Measurements from ENCODE around the gene ATG14. TPM values are rescaled to one million over a fixed set of nuclear protein-coding genes. Genes with fewer than 3 reads are reported as not detected.

Gene ATG14
- total RNA-seq, 1 experiment from 2014 or later = 12.6 TPM

GRCh38 chr14:55328317-55328716, 83.3 kb downstream of the ATG14 start:
- H3K27me3 ChIP-seq (ENCODE audit: low read length) = no peaks in the 10 kb centered on the region
- no peaks in the 10 kb centered on the region for H3K9me3 ChIP-seq (ENCODE audit: low read length)
- H3K27ac ChIP-seq (ENCODE audit: low read length) = no peak overlapping the region
- peaks cover 85% of the 10 kb centered on the region for H3K4me1 ChIP-seq (ENCODE audit: low read length)
- no peak overlapping the region for H3K4me3 ChIP-seq (ENCODE audit: low read length)
- peaks cover 91% of the 10 kb centered on the region for H3K79me2 ChIP-seq (ENCODE audit: low read length)
- no peaks in the 10 kb centered on the region for H4K20me1 ChIP-seq (ENCODE audit: insufficient read depth, low read depth, low read length)
- H3K9me2 ChIP-seq (replicated peaks; ENCODE audit: insufficient read depth, low read length) = no peaks in the 10 kb centered on the region
- H2AFZ ChIP-seq (ENCODE audit: low read length) = no peak overlapping the region
- no peak overlapping the region for H3K4me2 ChIP-seq (ENCODE audit: low read depth, low read length, poor library complexity, severe bottlenecking)
- no peak overlapping the region for H3K9ac ChIP-seq (ENCODE audit: low read length)
- DNase-seq = no peak
- H3K36me3 ChIP-seq (ENCODE audit: insufficient read depth, low read length) = peaks cover 8% of the 10 kb centered on the region; the same call in 1 of the 2 replicates

- peaks cover 8% of the 10 kb centered on the region; the same call in 1 of the 2 replicates for H3K36me3 ChIP-seq (ENCODE audit: insufficient read depth, low read length)
- no peaks in the 10 kb centered on the region for H3K27me3 ChIP-seq (ENCODE audit: low read length)
- H3K79me2 ChIP-seq (ENCODE audit: low read length) = peaks cover 86% of the 10 kb centered on the region
- peak overlapping the region; percentile 65 for H3K27ac ChIP-seq (ENCODE audit: low read length)
- H3K9me2 ChIP-seq (replicated peaks; ENCODE audit: insufficient read depth, low read length) = no peaks in the 10 kb centered on the region
- no peak overlapping the region for H2AFZ ChIP-seq (ENCODE audit: low read length)
- no peaks in the 10 kb centered on the region for H4K20me1 ChIP-seq (ENCODE audit: insufficient read depth, low read depth, low read length)
- peak; percentile 85 for DNase-seq
- H3K9ac ChIP-seq (ENCODE audit: low read length) = peak overlapping the region; percentile 38; the same call in 1 of the 2 replicates
- no peaks in the 10 kb centered on the region for H3K9me3 ChIP-seq (ENCODE audit: low read length)
- H3K4me1 ChIP-seq (ENCODE audit: low read length) = peaks cover 74% of the 10 kb centered on the region
- peak overlapping the region; percentile 47 for H3K4me2 ChIP-seq (ENCODE audit: low read depth, low read length, poor library complexity, severe bottlenecking)
- H3K4me3 ChIP-seq (ENCODE audit: low read length) = peak overlapping the region; percentile 5; the same call in 1 of the 2 replicates
Measured at GRCh38 chr14:55327179-55327578, 84.5 kb downstream of the ATG14 start.

GRCh38 chr14:55324812-55325211, 86.8 kb downstream of the ATG14 start:
- no peaks in the 10 kb centered on the region for H4K20me1 ChIP-seq (ENCODE audit: insufficient read depth, low read depth, low read length)
- H2AFZ ChIP-seq (ENCODE audit: low read length) = no peak overlapping the region
- no peaks in the 10 kb centered on the region for H3K9me2 ChIP-seq (replicated peaks; ENCODE audit: insufficient read depth, low read length)
- DNase-seq = no peak
- no peak overlapping the region for H3K27ac ChIP-seq (ENCODE audit: low read length)
- H3K79me2 ChIP-seq (ENCODE audit: low read length) = peaks cover 89% of the 10 kb centered on the region
- no peaks in the 10 kb centered on the region for H3K9me3 ChIP-seq (ENCODE audit: low read length)
- no peaks in the 10 kb centered on the region for H3K27me3 ChIP-seq (ENCODE audit: low read length)
- H3K9ac ChIP-seq (ENCODE audit: low read length) = no peak overlapping the region
- no peak overlapping the region for H3K4me3 ChIP-seq (ENCODE audit: low read length)
- H3K4me1 ChIP-seq (ENCODE audit: low read length) = peaks cover 56% of the 10 kb centered on the region
- H3K4me2 ChIP-seq (ENCODE audit: low read depth, low read length, poor library complexity, severe bottlenecking) = no peak overlapping the region
- peaks cover 11% of the 10 kb centered on the region; the same call in 1 of the 2 replicates for H3K36me3 ChIP-seq (ENCODE audit: insufficient read depth, low read length)

- no peak overlapping the region for H3K9ac ChIP-seq (ENCODE audit: low read length)
- no peak overlapping the region for H3K4me2 ChIP-seq (ENCODE audit: low read depth, low read length, poor library complexity, severe bottlenecking)
- H3K27me3 ChIP-seq (ENCODE audit: low read length) = no peaks in the 10 kb centered on the region
- H4K20me1 ChIP-seq (ENCODE audit: insufficient read depth, low read depth, low read length) = no peaks in the 10 kb centered on the region
- no peaks in the 10 kb centered on the region for H3K9me3 ChIP-seq (ENCODE audit: low read length)
- no peak for DNase-seq
- H3K4me3 ChIP-seq (ENCODE audit: low read length) = no peak overlapping the region
- 0 out of 2 replicates have a peak overlapping the region, but pooled peaks have one; percentile 3 for H3K27ac ChIP-seq (ENCODE audit: low read length)
- no peak overlapping the region for H2AFZ ChIP-seq (ENCODE audit: low read length)
- H3K4me1 ChIP-seq (ENCODE audit: low read length) = peaks cover 50% of the 10 kb centered on the region
- H3K9me2 ChIP-seq (replicated peaks; ENCODE audit: insufficient read depth, low read length) = no peaks in the 10 kb centered on the region; the same call in 1 of the 2 replicates
- H3K36me3 ChIP-seq (ENCODE audit: insufficient read depth, low read length) = peaks cover 16% of the 10 kb centered on the region
- H3K79me2 ChIP-seq (ENCODE audit: low read length) = peaks cover 88% of the 10 kb centered on the region
Measured at GRCh38 chr14:55323910-55324309, 87.7 kb downstream of the ATG14 start.

GRCh38 chr14:55318694-55319093, 92.9 kb downstream of the ATG14 start:
- no peaks in the 10 kb centered on the region for H3K27me3 ChIP-seq (ENCODE audit: low read length)
- H3K4me2 ChIP-seq (ENCODE audit: low read depth, low read length, poor library complexity, severe bottlenecking) = no peak overlapping the region
- no peak overlapping the region for H3K4me3 ChIP-seq (ENCODE audit: low read length)
- peaks cover 53% of the 10 kb centered on the region for H3K36me3 ChIP-seq (ENCODE audit: insufficient read depth, low read length)
- peaks cover 87% of the 10 kb centered on the region for H3K79me2 ChIP-seq (ENCODE audit: low read length)
- no peaks in the 10 kb centered on the region for H4K20me1 ChIP-seq (ENCODE audit: insufficient read depth, low read depth, low read length)
- H3K4me1 ChIP-seq (ENCODE audit: low read length) = peaks cover 26% of the 10 kb centered on the region
- H3K9me2 ChIP-seq (replicated peaks; ENCODE audit: insufficient read depth, low read length) = no peaks in the 10 kb centered on the region; the same call in 1 of the 2 replicates
- no peaks in the 10 kb centered on the region; the same call in 1 of the 2 replicates for H3K9me3 ChIP-seq (ENCODE audit: low read length)
- H3K9ac ChIP-seq (ENCODE audit: low read length) = no peak overlapping the region
- H2AFZ ChIP-seq (ENCODE audit: low read length) = no peak overlapping the region
- H3K27ac ChIP-seq (ENCODE audit: low read length) = no peak overlapping the region
- DNase-seq = no peak

GRCh38 chr14:55317542-55318306, 93.9 kb downstream of the ATG14 start:
- H3K4me3 ChIP-seq (ENCODE audit: low read length) = no peak overlapping the region
- H3K9me3 ChIP-seq (ENCODE audit: low read length) = no peaks in the 10 kb centered on the region; the same call in 1 of the 2 replicates
- H3K9ac ChIP-seq (ENCODE audit: low read length) = no peak overlapping the region
- no peaks in the 10 kb centered on the region; the same call in 1 of the 2 replicates for H3K9me2 ChIP-seq (replicated peaks; ENCODE audit: insufficient read depth, low read length)
- no peaks in the 10 kb centered on the region for H3K27me3 ChIP-seq (ENCODE audit: low read length)
- no peaks in the 10 kb centered on the region for H4K20me1 ChIP-seq (ENCODE audit: insufficient read depth, low read depth, low read length)
- peaks cover 51% of the 10 kb centered on the region for H3K36me3 ChIP-seq (ENCODE audit: insufficient read depth, low read length)
- no peak overlapping the region for H2AFZ ChIP-seq (ENCODE audit: low read length)
- H3K79me2 ChIP-seq (ENCODE audit: low read length) = peaks cover 92% of the 10 kb centered on the region
- H3K4me2 ChIP-seq (ENCODE audit: low read depth, low read length, poor library complexity, severe bottlenecking) = no peak overlapping the region
- DNase-seq = no peak
- peak overlapping the region; percentile 39; the same call in 1 of the 2 replicates for H3K27ac ChIP-seq (ENCODE audit: low read length)
- peaks cover 24% of the 10 kb centered on the region for H3K4me1 ChIP-seq (ENCODE audit: low read length)

GRCh38 chr14:55316564-55316963, 95.1 kb downstream of the ATG14 start:
- Histone ChIP-seq H3K36me3 (ENCODE audit: insufficient read depth, low read length) (peaks cover 55% of the 10 kb centered on the region), H2AFZ (ENCODE audit: low read length) (no peak overlapping the region), H3K27ac (ENCODE audit: low read length) (peak overlapping the region; percentile 39; the same call in 1 of the 2 replicates), H3K79me2 (ENCODE audit: low read length) (peaks cover 92% of the 10 kb centered on the region), H4K20me1 (ENCODE audit: insufficient read depth, low read depth, low read length) (no peaks in the 10 kb centered on the region), H3K27me3 (ENCODE audit: low read length) (no peaks in the 10 kb centered on the region), H3K9ac (ENCODE audit: low read length) (no peak overlapping the region), H3K4me1 (ENCODE audit: low read length) (peaks cover 24% of the 10 kb centered on the region), H3K4me3 (ENCODE audit: low read length) (peak overlapping the region; percentile 9; the same call in 1 of the 2 replicates), H3K4me2 (ENCODE audit: low read depth, low read length, poor library complexity, severe bottlenecking) (peak overlapping the region; percentile 40), H3K9me3 (ENCODE audit: low read length) (peaks cover 4% of the 10 kb centered on the region; the same call in 1 of the 2 replicates), H3K9me2 (replicated peaks; ENCODE audit: insufficient read depth, low read length) (no peaks in the 10 kb centered on the region; the same call in 1 of the 2 replicates)
- no peak for DNase-seq

All from Karpas-422 (cell line).